ENCODE results near the gene NMRK1. TPM values are rescaled to one million over a fixed set of nuclear protein-coding genes. Genes with fewer than 3 reads are reported as not detected.

The NMRK1 gene
- total and polyA plus RNA-seq, 7 donors: 5.6 to 53.9 (median 21.0) TPM

GRCh38 chr9:75105019-75105540 is 17.1 kb upstream of the NMRK1 start:
- Histone ChIP-seq H3K27ac (peak overlapping the region in 1 of 4 donors; percentile 1), H3K9me3 (no peaks in the 10 kb centered on the region), H3K4me1 (peaks cover 0 to 12% (median 0%) of the 10 kb centered on the region in 4 donors), H3K4me3 (no peak overlapping the region), H3K27me3 (no peaks in the 10 kb centered on the region), H3K36me3 (no peaks in the 10 kb centered on the region)
- WGBS, 2 donors: 83 to 92% methylated on average over 2 of the region's 2 CpGs
- DNase-seq: no peak
- TF ChIP-seq CTCF (IDR thresholded peaks at IDR 0.05): no peak
- TF ChIP-seq EP300 (IDR thresholded peaks at IDR 0.05): no peak
- no peak for TF ChIP-seq POLR2A (IDR thresholded peaks at IDR 0.05)
- TF ChIP-seq POLR2AphosphoS5 (IDR thresholded peaks at IDR 0.05): no peak
- intact Hi-C loops (cut with DNase I): no loop called here

- no peaks in the 10 kb centered on the region for H3K9me3 ChIP-seq
- H3K36me3 ChIP-seq: no peaks in the 10 kb centered on the region
- H3K4me3 ChIP-seq: no peak overlapping the region
- 95 to 96% methylated on average over 3 of the region's 3 CpGs for whole genome bisulfite sequencing, 2 donors
- intact Hi-C loops (cut with DNase I): no loop called here
- no peak for TF ChIP-seq EP300 (IDR thresholded peaks at IDR 0.05)
- no peak for TF ChIP-seq POLR2AphosphoS5 (IDR thresholded peaks at IDR 0.05)
- H3K27me3 ChIP-seq: no peaks in the 10 kb centered on the region
- H3K4me1 ChIP-seq: peaks cover 0 to 12% (median 0%) of the 10 kb centered on the region in 4 donors
- no peak overlapping the region for H3K27ac ChIP-seq
- DNase-seq: no peak
Measured at GRCh38 chr9:75104607-75105006, 16.7 kb upstream of the NMRK1 start.

GRCh38 chr9:75102177-75102790 is 14.3 kb upstream of the NMRK1 start:
- no peaks in the 10 kb centered on the region for H3K27me3 ChIP-seq
- no peak overlapping the region for H3K4me3 ChIP-seq
- no peaks in the 10 kb centered on the region for H3K36me3 ChIP-seq
- peaks cover 0 to 6% (median 0%) of the 10 kb centered on the region in 4 donors for H3K4me1 ChIP-seq
- no peak for DNase-seq
- H3K27ac ChIP-seq: no peak overlapping the region
- 91 to 93% methylated on average over 7 of the region's 7 CpGs for WGBS, 2 donors
- TF ChIP-seq EP300 (IDR thresholded peaks at IDR 0.05) (no peak), POLR2A (IDR thresholded peaks at IDR 0.05) (no peak), POLR2AphosphoS5 (IDR thresholded peaks at IDR 0.05) (no peak), CTCF (IDR thresholded peaks at IDR 0.05) (no peak)
- no peaks in the 10 kb centered on the region for H3K9me3 ChIP-seq
- intact Hi-C loops (cut with DNase I): no loop called here

GRCh38 chr9:75101004-75101588 is 13.1 kb upstream of the NMRK1 start:
- Histone ChIP-seq H3K27me3 (no peaks in the 10 kb centered on the region), H3K9me3 (no peaks in the 10 kb centered on the region), H3K36me3 (no peaks in the 10 kb centered on the region), H3K27ac (peak overlapping the region in 3 of 4 donors; percentile 17 to 25 (median 19)), H3K4me1 (peaks cover 0 to 6% (median 0%) of the 10 kb centered on the region in 4 donors), H3K4me3 (no peak overlapping the region)
- WGBS, 2 donors: 75 to 78% methylated on average over 9 of the region's 9 CpGs
- no peak for DNase-seq
- intact Hi-C loops (cut with DNase I): no loop called here
- TF ChIP-seq POLR2A (IDR thresholded peaks at IDR 0.05) (no peak), POLR2AphosphoS5 (IDR thresholded peaks at IDR 0.05) (no peak), EP300 (IDR thresholded peaks at IDR 0.05) (no peak), CTCF (IDR thresholded peaks at IDR 0.05) (no peak)

- H3K27me3 ChIP-seq: no peaks in the 10 kb centered on the region
- TF ChIP-seq POLR2AphosphoS5 (IDR thresholded peaks at IDR 0.05) (no peak), POLR2A (IDR thresholded peaks at IDR 0.05) (no peak), CTCF (IDR thresholded peaks at IDR 0.05) (no peak), EP300 (IDR thresholded peaks at IDR 0.05) (no peak)
- H3K4me3 ChIP-seq: no peak overlapping the region
- no peaks in the 10 kb centered on the region for H3K9me3 ChIP-seq
- DNase-seq: no peak
- intact Hi-C loops (cut with DNase I): no loop called here
- H3K27ac ChIP-seq: no peak overlapping the region
- 88 to 91% methylated on average over 4 of the region's 4 CpGs for WGBS, 2 donors
- peaks cover 0 to 6% (median 0%) of the 10 kb centered on the region in 4 donors for H3K4me1 ChIP-seq
- H3K36me3 ChIP-seq: no peaks in the 10 kb centered on the region
Measured at GRCh38 chr9:75096796-75097195, 8.8 kb upstream of the NMRK1 start.
